ENCODE results near the gene GGTLC1.
A peak's percentile ranks its signal among the peaks of the same experiment; 100 is the strongest.

GGTLC1 gene

DNA sequence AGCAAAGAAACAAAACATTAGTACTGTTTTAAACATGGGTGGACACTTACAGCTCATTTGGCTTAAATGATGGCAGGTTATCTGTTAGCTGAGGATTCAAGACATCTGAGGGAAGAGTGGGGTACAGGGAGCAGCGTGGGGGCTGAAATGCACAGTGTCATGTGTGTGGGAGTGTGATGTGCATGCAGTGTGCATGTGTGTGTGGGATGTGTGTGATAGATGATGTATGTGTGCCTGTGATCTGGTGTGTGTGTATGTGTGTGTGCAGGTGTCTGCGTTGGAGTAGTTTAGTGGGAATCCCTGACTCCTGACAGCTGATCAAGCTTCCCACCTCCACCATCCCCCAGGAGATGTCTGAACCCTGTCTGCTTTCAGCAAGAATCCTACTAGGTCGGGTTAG lies 25.4 kb upstream of the GGTLC1 start:
- no peaks in the 10 kb centered on the region for H4K20me1 ChIP-seq
- TF ChIP-seq Cebpa-rat (IDR thresholded peaks at IDR 0.05) = no peak
- no peak overlapping the region for H3K9ac ChIP-seq
- no peak overlapping the region for H3K4me2 ChIP-seq
- no peaks in the 10 kb centered on the region for H3K36me3 ChIP-seq
- H3K9me3 ChIP-seq = no peaks in the 10 kb centered on the region
- no peak overlapping the region for H3K4me3 ChIP-seq
- no peak overlapping the region for H3K27ac ChIP-seq
- H3K27me3 ChIP-seq = no peaks in the 10 kb centered on the region
- H3K4me1 ChIP-seq = no peaks in the 10 kb centered on the region

DNA sequence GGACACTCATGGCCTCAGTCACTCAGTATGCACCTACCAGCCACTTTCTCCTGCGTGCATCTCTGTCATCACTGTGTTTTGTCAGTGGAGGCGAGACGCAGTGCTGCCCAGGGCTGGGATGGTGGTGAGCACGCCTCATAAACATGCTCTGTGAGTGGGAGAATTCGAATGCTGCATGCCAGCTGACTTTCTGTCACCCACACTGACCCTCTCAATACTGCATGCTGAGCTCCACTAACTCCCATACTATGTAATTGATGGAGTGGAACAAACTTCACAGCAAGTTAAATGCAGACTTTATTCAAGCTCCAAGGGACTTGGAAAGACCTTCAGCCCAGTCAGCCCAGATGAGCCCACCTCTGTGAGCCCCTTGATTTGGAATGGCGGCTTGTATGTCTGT lies 22.7 kb upstream of the GGTLC1 start:
- Histone ChIP-seq H3K4me3 (no peak overlapping the region), H3K36me3 (no peaks in the 10 kb centered on the region), H3K4me2 (no peak overlapping the region), H3K9me3 (no peaks in the 10 kb centered on the region), H3K27ac (no peak overlapping the region), H4K20me1 (no peaks in the 10 kb centered on the region), H3K9ac (no peak overlapping the region), H3K4me1 (no peaks in the 10 kb centered on the region), H3K27me3 (no peaks in the 10 kb centered on the region)
- no peak for TF ChIP-seq Cebpa-rat (IDR thresholded peaks at IDR 0.05)

DNA sequence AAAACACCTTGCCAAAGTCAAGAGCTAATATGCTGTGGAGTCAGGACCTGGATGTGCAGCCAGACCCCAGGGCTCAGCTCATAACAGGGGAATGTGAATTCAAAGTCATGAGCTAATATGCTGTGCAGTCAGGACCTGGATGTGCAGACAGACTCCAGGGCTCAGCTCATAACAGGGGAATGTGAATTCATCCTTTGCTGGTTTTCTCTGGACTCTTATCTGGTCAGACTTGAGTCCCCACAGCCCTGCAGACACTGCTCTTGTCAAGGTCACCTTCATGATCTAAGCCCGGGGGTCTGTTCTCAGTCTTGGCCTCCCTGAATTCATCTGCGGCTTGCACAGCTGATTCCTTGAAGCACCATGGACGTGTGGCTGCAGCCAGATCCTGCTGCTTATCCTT lies 19.2 kb upstream of the GGTLC1 start:
- Histone ChIP-seq H4K20me1 (no peaks in the 10 kb centered on the region), H3K27me3 (no peaks in the 10 kb centered on the region), H3K4me2 (no peak overlapping the region), H3K4me3 (no peak overlapping the region), H3K27ac (no peak overlapping the region), H3K9me3 (no peaks in the 10 kb centered on the region), H3K4me1 (no peaks in the 10 kb centered on the region), H3K36me3 (no peaks in the 10 kb centered on the region), H3K9ac (no peak overlapping the region)
- TF ChIP-seq Cebpa-rat (IDR thresholded peaks at IDR 0.05) = no peak

DNA sequence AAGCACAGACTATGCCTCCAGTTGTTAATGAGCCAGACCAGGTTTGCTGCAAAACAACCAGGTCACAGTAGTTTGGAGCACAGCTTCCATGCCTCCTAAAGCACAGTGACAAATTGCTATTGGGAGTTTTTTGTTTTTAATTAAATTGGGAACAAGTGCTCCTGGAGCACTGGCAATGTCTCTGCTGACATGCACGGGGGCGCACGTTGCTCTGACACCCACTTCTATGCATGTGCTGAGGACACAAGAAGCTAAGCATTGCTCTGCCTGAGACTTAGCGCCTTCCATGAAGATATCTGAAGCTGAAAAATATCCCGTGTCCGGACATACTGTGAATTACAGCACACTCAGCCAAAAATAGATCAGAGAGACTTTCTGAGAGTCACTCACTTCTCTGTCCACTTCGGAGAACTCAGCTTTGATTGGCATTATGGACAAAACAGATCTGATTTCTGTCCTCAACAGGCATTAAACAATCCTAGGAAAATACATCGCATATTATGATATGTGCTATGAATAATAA lies 18.6 kb upstream of the GGTLC1 start:
- no peak for TF ChIP-seq Cebpa-rat (IDR thresholded peaks at IDR 0.05)
- Histone ChIP-seq H4K20me1 (no peaks in the 10 kb centered on the region), H3K4me1 (peaks cover 4% of the 10 kb centered on the region), H3K9me3 (no peaks in the 10 kb centered on the region), H3K27me3 (no peaks in the 10 kb centered on the region), H3K4me2 (no peak overlapping the region), H3K36me3 (no peaks in the 10 kb centered on the region), H3K27ac (no peak overlapping the region), H3K4me3 (no peak overlapping the region), H3K9ac (no peak overlapping the region)

DNA sequence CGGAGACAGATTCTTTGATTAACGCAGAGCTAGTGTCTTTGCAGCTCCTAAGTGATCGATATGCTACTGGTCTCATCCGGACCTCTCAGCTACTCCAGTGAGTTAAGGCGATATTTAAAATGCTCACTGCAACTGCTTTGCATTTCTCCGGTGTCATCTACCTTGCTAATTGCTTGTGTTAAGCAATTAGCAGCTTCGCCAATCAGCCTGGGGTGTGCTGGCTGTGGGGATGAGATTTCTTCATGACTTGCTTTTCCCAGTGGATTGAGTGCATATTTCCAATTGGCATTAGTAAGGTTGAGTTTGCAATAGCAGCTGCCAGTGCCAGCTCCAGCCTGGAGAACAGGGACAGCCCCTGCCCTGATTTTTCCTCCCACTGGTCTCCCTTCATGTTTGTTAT lies 18.0 kb upstream of the GGTLC1 start:
- TF ChIP-seq Cebpa-rat (IDR thresholded peaks at IDR 0.05) = no peak

DNA sequence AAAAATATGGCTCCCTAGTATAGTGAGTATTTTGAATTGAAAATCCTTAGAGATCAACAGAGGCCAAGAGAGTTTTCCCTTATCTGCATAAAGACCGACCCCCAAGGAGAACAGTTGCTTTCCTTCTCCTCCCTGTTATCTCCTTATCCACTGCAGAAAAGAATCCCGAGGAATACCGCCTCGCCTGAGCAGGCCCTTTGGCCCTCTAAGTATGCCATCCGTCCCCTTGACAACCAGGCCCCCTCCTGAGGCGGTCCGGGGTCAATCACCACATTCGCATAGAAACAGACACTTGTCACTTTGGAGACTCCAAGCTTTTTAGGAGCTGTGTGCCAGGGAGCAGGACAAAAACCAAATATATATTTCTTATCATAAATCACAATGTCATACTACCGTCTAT lies 15.9 kb upstream of the GGTLC1 start:
- Histone ChIP-seq H3K4me1 (peaks cover 11% of the 10 kb centered on the region), H4K20me1 (no peaks in the 10 kb centered on the region), H3K9ac (no peak overlapping the region), H3K4me2 (no peak overlapping the region), H3K27me3 (no peaks in the 10 kb centered on the region), H3K36me3 (no peaks in the 10 kb centered on the region), H3K4me3 (no peak overlapping the region), H3K9me3 (no peaks in the 10 kb centered on the region), H3K27ac (no peak overlapping the region)
- TF ChIP-seq Cebpa-rat (IDR thresholded peaks at IDR 0.05) = no peak

More for the DNA sequence above, 18.0 kb upstream of the GGTLC1 start:
- H3K27me3 ChIP-seq = no peaks in the 10 kb centered on the region
- no peaks in the 10 kb centered on the region for H3K36me3 ChIP-seq
- no peak overlapping the region for H3K4me2 ChIP-seq
- H3K4me1 ChIP-seq = peaks cover 9% of the 10 kb centered on the region
- H4K20me1 ChIP-seq = no peaks in the 10 kb centered on the region
- no peak overlapping the region for H3K9ac ChIP-seq
- no peaks in the 10 kb centered on the region for H3K9me3 ChIP-seq
- H3K27ac ChIP-seq = no peak overlapping the region
- H3K4me3 ChIP-seq = no peak overlapping the region

DNA sequence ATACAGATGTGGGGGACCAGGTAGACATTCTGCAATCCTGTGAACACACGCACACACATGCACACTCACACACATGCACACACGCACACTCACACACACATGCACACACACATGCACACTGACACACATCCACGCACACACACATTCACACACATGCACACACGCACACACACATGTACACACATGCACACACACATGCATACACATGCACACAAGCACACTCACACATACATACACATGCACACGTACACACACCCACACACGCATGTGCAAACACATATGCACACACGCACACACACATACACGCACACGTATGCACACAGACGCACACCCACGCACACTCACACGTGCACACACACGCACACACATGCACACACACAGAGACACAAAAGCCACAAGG lies 14.3 kb upstream of the GGTLC1 start:
- no peak for TF ChIP-seq Cebpa-rat (IDR thresholded peaks at IDR 0.05)
- Histone ChIP-seq H3K4me2 (no peak overlapping the region), H3K9ac (no peak overlapping the region), H3K27me3 (no peaks in the 10 kb centered on the region), H4K20me1 (no peaks in the 10 kb centered on the region), H3K27ac (no peak overlapping the region), H3K36me3 (no peaks in the 10 kb centered on the region), H3K4me1 (peaks cover 11% of the 10 kb centered on the region), H3K4me3 (no peak overlapping the region), H3K9me3 (no peaks in the 10 kb centered on the region)

DNA sequence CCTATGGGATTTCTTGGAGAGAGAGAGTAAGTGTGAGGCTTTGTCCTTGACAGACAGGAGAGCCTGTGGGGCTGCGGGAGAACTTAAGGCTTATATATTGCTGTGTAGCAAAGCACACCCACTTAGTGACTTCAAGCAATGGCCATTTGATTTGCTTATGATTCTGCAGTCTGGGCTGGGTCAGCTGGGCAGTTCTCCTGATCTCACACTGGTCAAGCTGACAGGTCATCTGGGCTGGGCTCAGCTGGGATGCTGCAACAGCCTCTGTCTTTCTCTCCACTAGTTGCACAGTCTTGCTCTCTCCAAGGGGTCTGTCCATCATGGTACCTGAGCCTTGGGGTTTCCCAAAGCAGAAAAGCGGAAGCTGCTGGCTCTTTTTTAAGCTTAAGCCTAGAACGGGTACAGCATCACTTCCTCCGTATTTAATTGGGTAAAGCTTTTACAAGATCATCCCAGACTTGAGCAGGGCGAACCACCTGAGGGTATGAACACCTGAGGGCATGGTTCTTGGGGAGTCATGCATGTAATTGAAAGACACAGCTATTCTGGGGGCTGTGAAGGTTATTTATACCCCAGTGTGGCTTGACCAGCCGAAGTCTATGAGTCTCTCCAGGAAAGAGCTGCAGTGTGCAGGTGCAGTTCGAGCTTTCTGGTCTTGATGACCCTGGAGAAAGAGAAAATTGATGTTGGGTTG lies 13.3 kb upstream of the GGTLC1 start:
- TF ChIP-seq Cebpa-rat (IDR thresholded peaks at IDR 0.05) = no peak
- H3K9ac ChIP-seq = no peak overlapping the region
- H3K4me3 ChIP-seq = no peak overlapping the region
- no peaks in the 10 kb centered on the region for H3K36me3 ChIP-seq
- H3K4me2 ChIP-seq = peak overlapping the region; percentile 39
- H3K27ac ChIP-seq = no peak overlapping the region
- no peaks in the 10 kb centered on the region for H4K20me1 ChIP-seq
- H3K4me1 ChIP-seq = peaks cover 11% of the 10 kb centered on the region
- H3K9me3 ChIP-seq = no peaks in the 10 kb centered on the region
- H3K27me3 ChIP-seq = no peaks in the 10 kb centered on the region

DNA sequence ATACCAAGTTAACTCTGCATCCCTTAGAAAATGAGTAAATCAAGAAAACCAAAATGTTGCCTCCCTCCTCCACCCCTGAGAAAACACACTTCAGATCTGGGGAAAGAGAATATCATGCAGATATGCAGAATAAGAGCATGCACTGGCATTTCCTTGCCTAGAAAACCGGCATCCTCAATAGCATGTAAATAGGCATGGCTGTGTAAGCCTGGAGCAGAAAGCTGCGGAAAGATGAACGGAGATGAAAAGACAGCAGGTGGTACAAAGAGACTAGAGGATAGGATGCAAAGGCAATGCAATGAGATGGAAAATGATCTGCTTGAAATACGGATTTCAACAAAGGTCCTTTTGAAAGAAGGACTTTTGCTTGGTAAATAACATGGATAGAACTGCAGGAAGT lies 10.3 kb upstream of the GGTLC1 start:
- Histone ChIP-seq H3K4me2 (no peak overlapping the region), H3K9ac (no peak overlapping the region), H4K20me1 (no peaks in the 10 kb centered on the region), H3K27ac (no peak overlapping the region), H3K4me3 (no peak overlapping the region), H3K27me3 (no peaks in the 10 kb centered on the region), H3K9me3 (no peaks in the 10 kb centered on the region), H3K4me1 (peaks cover 19% of the 10 kb centered on the region), H3K36me3 (no peaks in the 10 kb centered on the region)
- TF ChIP-seq Cebpa-rat (IDR thresholded peaks at IDR 0.05) = no peak

DNA sequence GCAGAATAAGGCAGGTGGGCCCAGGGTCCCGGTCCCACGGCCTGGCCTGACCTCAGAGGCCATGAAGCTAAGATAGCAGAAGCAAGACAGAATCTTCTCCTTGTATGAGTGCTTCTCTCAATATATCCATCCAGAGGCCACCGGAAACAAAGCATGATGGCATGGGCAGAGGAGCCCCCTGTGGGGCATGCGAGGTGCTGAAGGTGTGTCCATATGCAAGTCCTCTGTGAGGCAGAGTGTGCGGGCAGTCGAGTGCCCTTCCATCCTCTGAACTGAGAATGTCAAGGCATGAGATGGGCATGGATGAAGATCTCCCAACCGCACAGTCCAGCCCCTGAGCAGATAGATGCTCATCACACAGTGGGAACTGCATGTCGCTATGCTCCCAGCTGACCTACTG lies 9.8 kb upstream of the GGTLC1 start:
- Histone ChIP-seq H3K4me1 (peaks cover 19% of the 10 kb centered on the region), H3K9me3 (no peaks in the 10 kb centered on the region), H4K20me1 (no peaks in the 10 kb centered on the region), H3K4me2 (no peak overlapping the region), H3K27me3 (no peaks in the 10 kb centered on the region), H3K27ac (no peak overlapping the region), H3K9ac (no peak overlapping the region), H3K4me3 (no peak overlapping the region), H3K36me3 (no peaks in the 10 kb centered on the region)
- TF ChIP-seq Cebpa-rat (IDR thresholded peaks at IDR 0.05) = no peak
